Measurements from ENCODE around the gene SCYL3.

DNA sequence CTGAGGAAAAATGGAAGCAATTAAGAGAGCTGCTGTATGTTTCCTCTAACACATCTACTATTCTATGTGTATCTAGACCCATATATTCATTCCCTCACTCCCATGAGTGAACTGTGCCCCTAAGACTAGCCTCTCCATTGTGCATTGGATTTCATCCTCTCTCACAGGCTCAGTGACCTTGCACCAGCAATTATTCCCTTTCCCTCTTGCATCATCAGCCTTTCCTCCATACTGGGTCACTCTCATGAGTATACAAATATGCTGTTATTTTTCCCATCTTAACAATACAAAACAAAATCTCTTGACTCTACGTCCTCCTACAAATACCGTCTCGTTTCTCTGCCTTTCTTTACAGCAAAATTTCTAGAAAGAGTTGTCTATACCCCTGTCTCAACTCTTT, 69.5 kb downstream of the SCYL3 start:
- TF ChIP-seq, protein P1, sequence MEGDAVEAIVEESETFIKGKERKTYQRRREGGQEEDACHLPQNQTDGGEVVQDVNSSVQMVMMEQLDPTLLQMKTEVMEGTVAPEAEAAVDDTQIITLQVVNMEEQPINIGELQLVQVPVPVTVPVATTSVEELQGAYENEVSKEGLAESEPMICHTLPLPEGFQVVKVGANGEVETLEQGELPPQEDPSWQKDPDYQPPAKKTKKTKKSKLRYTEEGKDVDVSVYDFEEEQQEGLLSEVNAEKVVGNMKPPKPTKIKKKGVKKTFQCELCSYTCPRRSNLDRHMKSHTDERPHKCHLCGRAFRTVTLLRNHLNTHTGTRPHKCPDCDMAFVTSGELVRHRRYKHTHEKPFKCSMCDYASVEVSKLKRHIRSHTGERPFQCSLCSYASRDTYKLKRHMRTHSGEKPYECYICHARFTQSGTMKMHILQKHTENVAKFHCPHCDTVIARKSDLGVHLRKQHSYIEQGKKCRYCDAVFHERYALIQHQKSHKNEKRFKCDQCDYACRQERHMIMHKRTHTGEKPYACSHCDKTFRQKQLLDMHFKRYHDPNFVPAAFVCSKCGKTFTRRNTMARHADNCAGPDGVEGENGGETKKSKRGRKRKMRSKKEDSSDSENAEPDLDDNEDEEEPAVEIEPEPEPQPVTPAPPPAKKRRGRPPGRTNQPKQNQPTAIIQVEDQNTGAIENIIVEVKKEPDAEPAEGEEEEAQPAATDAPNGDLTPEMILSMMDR (IDR thresholded peaks at IDR 0.05), result no peak
- TF ChIP-seq POLR2A (IDR thresholded peaks at IDR 0.05), result no peak
